PFSK-1 (cell line): ENCODE data around the gene PAK2.

ENCODE experiments used
- POLR2AphosphoS5 ChIP-seq: IDR thresholded peaks from 2 replicates; pipeline ENCODE4 v1.6.1; 2012; ENCODE audit warnings: low read depth, mild to moderate bottlenecking, control low read depth, low read length, moderate library complexity
- SIN3A ChIP-seq: IDR thresholded peaks from 2 replicates; pipeline ENCODE4 v1.6.1; 2012; ENCODE audit warnings: mild to moderate bottlenecking, low read length, moderate library complexity, borderline replicate concordance; ENCODE audit not compliant: insufficient read depth
- TAF1 ChIP-seq: IDR thresholded peaks from 2 replicates; pipeline ENCODE4 v1.6.1; 2012; ENCODE audit warnings: low read length, control low read depth, borderline replicate concordance; ENCODE audit not compliant: insufficient read depth
- TF ChIP-seq, protein P1 (sequence below), 2 experiments: IDR thresholded peaks; 2 replicates each; pipeline versions ENCODE4 v1.6.1 to v1.8.0; 2011 to 2012; ENCODE audit warnings: low read depth in 2 of 2, low read length in 2 of 2, control low read depth in 1 of 2, inconsistent platforms in 1 of 2, mild to moderate bottlenecking in 1 of 2, moderate library complexity in 1 of 2; ENCODE audit not compliant: insufficient read depth in 1 of 2

DNA sequence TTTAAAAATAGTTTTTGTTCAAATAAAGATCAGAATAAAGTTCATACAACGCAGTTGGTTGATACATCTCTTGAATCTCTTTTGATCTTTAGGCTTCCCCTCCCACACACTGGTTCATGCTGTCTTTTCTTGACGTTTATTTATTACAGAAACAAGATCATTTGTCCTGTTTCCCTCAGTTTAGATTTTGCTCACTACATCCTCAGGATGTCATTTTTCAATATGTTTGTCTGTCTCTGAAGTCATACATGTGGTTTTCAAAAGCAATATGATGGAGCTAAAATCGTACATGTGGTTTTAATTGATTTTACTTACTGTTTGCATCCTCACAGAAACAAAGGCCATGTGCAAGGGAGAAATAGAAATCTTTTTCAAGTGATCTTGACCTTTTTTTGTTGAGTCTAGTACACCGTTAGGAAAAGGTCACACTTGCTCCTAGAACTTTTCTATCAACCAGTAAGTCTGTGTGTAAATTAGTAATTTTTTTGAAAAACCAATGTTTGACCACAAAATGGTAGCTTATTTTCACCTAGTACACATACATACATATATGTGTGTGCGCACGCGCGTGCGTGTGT is 64.3 kb downstream of the PAK2 start:
- TF ChIP-seq SIN3A, result no peak
- no peak for TF ChIP-seq POLR2AphosphoS5
- TF ChIP-seq, protein P1, sequence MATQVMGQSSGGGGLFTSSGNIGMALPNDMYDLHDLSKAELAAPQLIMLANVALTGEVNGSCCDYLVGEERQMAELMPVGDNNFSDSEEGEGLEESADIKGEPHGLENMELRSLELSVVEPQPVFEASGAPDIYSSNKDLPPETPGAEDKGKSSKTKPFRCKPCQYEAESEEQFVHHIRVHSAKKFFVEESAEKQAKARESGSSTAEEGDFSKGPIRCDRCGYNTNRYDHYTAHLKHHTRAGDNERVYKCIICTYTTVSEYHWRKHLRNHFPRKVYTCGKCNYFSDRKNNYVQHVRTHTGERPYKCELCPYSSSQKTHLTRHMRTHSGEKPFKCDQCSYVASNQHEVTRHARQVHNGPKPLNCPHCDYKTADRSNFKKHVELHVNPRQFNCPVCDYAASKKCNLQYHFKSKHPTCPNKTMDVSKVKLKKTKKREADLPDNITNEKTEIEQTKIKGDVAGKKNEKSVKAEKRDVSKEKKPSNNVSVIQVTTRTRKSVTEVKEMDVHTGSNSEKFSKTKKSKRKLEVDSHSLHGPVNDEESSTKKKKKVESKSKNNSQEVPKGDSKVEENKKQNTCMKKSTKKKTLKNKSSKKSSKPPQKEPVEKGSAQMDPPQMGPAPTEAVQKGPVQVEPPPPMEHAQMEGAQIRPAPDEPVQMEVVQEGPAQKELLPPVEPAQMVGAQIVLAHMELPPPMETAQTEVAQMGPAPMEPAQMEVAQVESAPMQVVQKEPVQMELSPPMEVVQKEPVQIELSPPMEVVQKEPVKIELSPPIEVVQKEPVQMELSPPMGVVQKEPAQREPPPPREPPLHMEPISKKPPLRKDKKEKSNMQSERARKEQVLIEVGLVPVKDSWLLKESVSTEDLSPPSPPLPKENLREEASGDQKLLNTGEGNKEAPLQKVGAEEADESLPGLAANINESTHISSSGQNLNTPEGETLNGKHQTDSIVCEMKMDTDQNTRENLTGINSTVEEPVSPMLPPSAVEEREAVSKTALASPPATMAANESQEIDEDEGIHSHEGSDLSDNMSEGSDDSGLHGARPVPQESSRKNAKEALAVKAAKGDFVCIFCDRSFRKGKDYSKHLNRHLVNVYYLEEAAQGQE (IDR thresholded peaks at IDR 0.05; ENCODE audit: insufficient read depth in 1 of 2, low read depth in 2 of 2, low read length in 2 of 2), result no peak
- no peak for TF ChIP-seq TAF1
